HEK293T (cell line): Measurements from ENCODE around the gene MSMO1.

Experiments used
- CTCF ChIA-PET: fragments of 350-600 bp; formaldehyde crosslinking; extraction: SDS; loops from one replicate; lab custom pipeline; 2021; ENCODE audit warnings: antibody characterized with exemption, inconsistent platforms; lab: Yijun Ruan, JAX
- POLR2A ChIA-PET: fragments of 350-600 bp; formaldehyde crosslinking; extraction: SDS; loops from one replicate; lab custom pipeline; 2020; ENCODE audit warnings: antibody characterized with exemption, inconsistent platforms; lab: Yijun Ruan, JAX
- DNase-seq: peaks from one replicate; pipeline ENCODE4 v3.0.0; 2012; ENCODE audit warnings: mixed read lengths; ENCODE audit errors: extremely low spot score
- ARNT ChIP-seq: fragments of 450-650 bp; IDR thresholded peaks from 2 replicates; pipeline ENCODE4 v1.6.1; 2017; ENCODE audit warnings: mild to moderate bottlenecking
- BHLHE40 ChIP-seq: fragments of 450-650 bp; IDR thresholded peaks from 2 replicates; pipeline ENCODE4 v1.6.1; 2016; ENCODE audit warnings: mild to moderate bottlenecking, moderate library complexity, borderline replicate concordance
- CTBP1 ChIP-seq: fragments of 450-650 bp; IDR thresholded peaks from 2 replicates; pipeline ENCODE4 v1.6.1; 2016; ENCODE audit warnings: borderline replicate concordance
- ELF4 ChIP-seq: fragments of 450-650 bp; IDR thresholded peaks from 2 replicates; pipeline ENCODE4 v1.6.1; 2017; ENCODE audit warnings: antibody characterized with exemption
- FOXA1 ChIP-seq: fragments of 450-650 bp; IDR thresholded peaks from 2 replicates; pipeline ENCODE4 v1.6.1; 2016; ENCODE audit warnings: mild to moderate bottlenecking
- FOXK2 ChIP-seq: fragments of 450-650 bp; IDR thresholded peaks from 2 replicates; pipeline ENCODE4 v1.6.1; 2016; ENCODE audit warnings: mild to moderate bottlenecking
- FOXM1 ChIP-seq: fragments of 450-650 bp; IDR thresholded peaks from 2 replicates; pipeline ENCODE4 v1.6.1; 2017; ENCODE audit warnings: mild to moderate bottlenecking, borderline replicate concordance
- HDGF ChIP-seq: fragments of 450-650 bp; IDR thresholded peaks from 2 replicates; pipeline ENCODE4 v1.6.1; 2017; ENCODE audit warnings: antibody characterized with exemption, borderline replicate concordance
- L3MBTL2 ChIP-seq: fragments of 450-650 bp; conservative IDR thresholded peaks from 2 replicates; pipeline ENCODE4 v1.6.1; 2016; ENCODE audit warnings: mild to moderate bottlenecking
- LEF1 ChIP-seq: fragments of 450-650 bp; IDR thresholded peaks from 2 replicates; pipeline ENCODE4 v1.6.1; 2017; ENCODE audit warnings: mild to moderate bottlenecking, borderline replicate concordance
- NFRKB ChIP-seq: fragments of 450-650 bp; IDR thresholded peaks from 2 replicates; pipeline ENCODE4 v1.6.1; 2016; ENCODE audit warnings: mild to moderate bottlenecking, moderate library complexity
- SP1 ChIP-seq: fragments of 450-650 bp; IDR thresholded peaks from 2 replicates; pipeline ENCODE4 v1.6.1; 2017
- SUZ12 ChIP-seq: fragments of 450-650 bp; IDR thresholded peaks from 2 replicates; pipeline ENCODE4 v1.6.1; 2016; ENCODE audit warnings: mild to moderate bottlenecking
- TARDBP ChIP-seq: fragments of 450-650 bp; IDR thresholded peaks from 2 replicates; pipeline ENCODE4 v1.6.1; 2016
- ZNF384 ChIP-seq: fragments of 450-650 bp; IDR thresholded peaks from 2 replicates; pipeline ENCODE4 v1.6.1; 2016
- TF ChIP-seq, protein P1 (sequence below): fragments of 450-650 bp; IDR thresholded peaks from 2 replicates; pipeline ENCODE4 v1.6.1; 2016

MSMO1 gene

DNA sequence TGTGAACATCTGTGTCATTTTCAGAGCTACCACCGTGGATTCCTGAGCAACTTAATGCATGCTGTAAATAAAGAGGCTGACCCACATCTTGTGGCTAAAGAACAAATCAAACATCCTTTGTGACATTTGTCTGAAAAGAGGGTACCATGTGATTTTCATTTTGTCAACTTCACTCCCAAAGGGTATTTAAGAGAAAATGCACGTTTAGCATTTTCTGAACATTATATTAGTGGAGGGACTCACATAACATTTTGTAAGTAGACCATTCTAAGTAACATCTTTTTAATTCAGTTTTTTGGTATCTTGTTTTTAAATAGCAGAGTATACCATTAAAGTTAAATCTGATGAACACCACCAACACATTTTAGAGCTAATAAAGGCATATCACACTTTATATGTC is 34.3 kb downstream of the MSMO1 start:
- CTCF ChIA-PET: no interaction called here
- no peak for TF ChIP-seq SUZ12
- no peak for TF ChIP-seq FOXK2
- no peak for TF ChIP-seq L3MBTL2
- TF ChIP-seq FOXA1: no peak
- TF ChIP-seq FOXM1: no peak
- no peak for TF ChIP-seq NFRKB
- TF ChIP-seq, protein P1, sequence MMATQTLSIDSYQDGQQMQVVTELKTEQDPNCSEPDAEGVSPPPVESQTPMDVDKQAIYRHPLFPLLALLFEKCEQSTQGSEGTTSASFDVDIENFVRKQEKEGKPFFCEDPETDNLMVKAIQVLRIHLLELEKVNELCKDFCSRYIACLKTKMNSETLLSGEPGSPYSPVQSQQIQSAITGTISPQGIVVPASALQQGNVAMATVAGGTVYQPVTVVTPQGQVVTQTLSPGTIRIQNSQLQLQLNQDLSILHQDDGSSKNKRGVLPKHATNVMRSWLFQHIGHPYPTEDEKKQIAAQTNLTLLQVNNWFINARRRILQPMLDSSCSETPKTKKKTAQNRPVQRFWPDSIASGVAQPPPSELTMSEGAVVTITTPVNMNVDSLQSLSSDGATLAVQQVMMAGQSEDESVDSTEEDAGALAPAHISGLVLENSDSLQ: no peak
- TF ChIP-seq SP1: no peak
- TF ChIP-seq BHLHE40: no peak
- no peak for TF ChIP-seq ELF4
- no peak for TF ChIP-seq LEF1
- no peak for TF ChIP-seq ZNF384
- no peak for TF ChIP-seq ARNT
- TF ChIP-seq CTBP1: no peak
- no peak for TF ChIP-seq TARDBP
- no peak for TF ChIP-seq HDGF

DNA sequence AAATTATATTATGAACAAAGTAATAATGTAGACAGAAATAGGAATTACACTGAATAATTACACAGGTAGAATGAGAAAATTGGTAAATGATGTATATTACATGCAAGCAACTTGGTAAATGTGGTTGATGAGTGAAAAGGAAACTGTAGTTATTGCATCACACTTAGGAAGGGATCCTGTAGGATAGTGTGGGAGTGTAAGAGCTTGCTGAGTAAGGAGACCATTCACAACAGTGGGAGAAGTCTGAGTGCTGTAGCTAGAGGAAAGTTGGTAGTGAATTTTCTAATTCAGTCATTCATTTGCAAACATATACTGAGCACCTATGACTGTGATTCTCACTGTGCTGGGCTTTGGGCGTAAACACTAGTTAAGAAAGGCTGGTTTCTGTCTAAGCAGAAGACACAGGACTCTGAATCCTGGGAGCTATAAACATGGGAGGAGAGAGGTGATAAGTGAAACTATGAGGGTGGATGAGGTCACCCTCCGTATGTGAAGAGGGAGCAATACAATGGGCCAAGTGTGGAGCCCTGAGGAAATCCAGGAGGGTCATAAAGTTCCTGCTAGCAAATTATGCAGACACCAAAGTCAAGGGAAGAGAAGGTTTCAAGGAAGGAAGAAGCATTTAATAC is 37.1 kb downstream of the MSMO1 start:
- CTCF ChIA-PET: interaction anchor here (0.8 to 1.8 kb wide), 4 partner anchors 9 to 89 kb away, joined by 3 to 6 read pairs (median 3); partner anchors contain the start of gene CPE
- POLR2A ChIA-PET: interaction anchor here (0.6 kb wide), 2 partner anchors 14 to 76 kb away, joined by 3 read pairs; partner anchors contain the start of gene CPE
- DNase-seq: no peak
- TF ChIP-seq NFRKB (no peak), ARNT (no peak), FOXA1 (no peak), SUZ12 (no peak), ZNF384 (no peak), SP1 (no peak), ELF4 (no peak)
- TF ChIP-seq, protein P1: no peak

More for the DNA sequence above, 34.3 kb downstream of the MSMO1 start:
- DNase-seq: no peak
- POLR2A ChIA-PET: no interaction called here

DNA sequence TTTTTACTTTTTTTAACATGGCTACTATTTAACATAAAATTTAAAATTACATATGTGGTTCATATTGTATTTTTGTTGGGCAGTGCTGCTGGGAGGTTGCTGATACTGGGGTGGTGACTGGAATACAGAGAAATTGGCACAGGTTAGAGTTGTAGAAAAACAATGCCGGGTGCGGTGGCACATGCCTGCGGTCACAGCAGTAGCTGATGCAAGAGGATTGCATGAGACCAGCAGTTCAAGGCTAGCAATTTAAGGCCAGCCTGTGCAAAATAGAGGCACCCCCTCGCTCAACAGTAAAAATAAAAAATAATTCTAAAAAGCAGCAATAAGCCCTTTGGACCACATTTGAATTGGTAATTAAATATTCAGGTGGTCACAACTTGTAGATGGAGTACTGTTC is 39.6 kb downstream of the MSMO1 start:
- TF ChIP-seq HDGF (no peak), CTBP1 (no peak), SP1 (no peak), ARNT (no peak), ELF4 (no peak), ZNF384 (no peak), TARDBP (no peak), FOXM1 (no peak), NFRKB (no peak), L3MBTL2 (no peak), LEF1 (no peak), FOXA1 (no peak), BHLHE40 (no peak), FOXK2 (no peak), SUZ12 (no peak)
- TF ChIP-seq, protein P1: no peak
- DNase-seq: no peak
- ChIA-PET POLR2A (interaction anchor here (0.6 kb wide), 1 partner anchor 12 kb away, joined by 3 read pairs; the partner anchor contains the start of gene CPE), CTCF (no interaction called here)

DNA sequence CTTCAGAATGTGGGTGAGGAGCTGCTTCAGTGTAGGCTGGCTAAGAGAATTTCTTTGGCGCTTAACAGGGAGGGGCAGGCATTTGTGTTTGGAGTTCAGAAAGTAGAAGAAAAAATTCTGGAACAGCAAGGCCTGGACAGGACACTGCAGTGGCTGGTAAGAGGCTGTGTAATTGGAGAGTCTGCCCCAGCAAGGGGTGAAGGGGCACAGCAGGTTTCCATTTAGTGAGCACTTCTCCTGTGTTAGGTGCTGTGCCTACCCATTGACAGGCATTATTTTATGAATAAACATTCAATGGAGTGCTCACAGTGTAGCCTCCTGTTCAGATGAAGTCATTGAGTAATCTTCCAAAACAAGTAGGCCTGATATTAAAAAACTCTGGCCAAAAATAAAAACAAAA is 40.6 kb downstream of the MSMO1 start:
- POLR2A ChIA-PET: interaction anchor here (1.3 kb wide), 1 partner anchor 10 kb away, joined by 3 read pairs; the partner anchor contains the start of gene CPE
- peak; percentile 17 for DNase-seq
- TF ChIP-seq TARDBP: no peak
- TF ChIP-seq SP1: no peak
- TF ChIP-seq ELF4: no peak
- no peak for TF ChIP-seq HDGF
- no peak for TF ChIP-seq NFRKB
- TF ChIP-seq ZNF384: no peak
- no peak for TF ChIP-seq LEF1
- TF ChIP-seq, protein P1: no peak
- TF ChIP-seq FOXM1: no peak
- TF ChIP-seq SUZ12: no peak
- no peak for TF ChIP-seq FOXA1
- TF ChIP-seq ARNT: no peak
- CTCF ChIA-PET: no interaction called here

DNA sequence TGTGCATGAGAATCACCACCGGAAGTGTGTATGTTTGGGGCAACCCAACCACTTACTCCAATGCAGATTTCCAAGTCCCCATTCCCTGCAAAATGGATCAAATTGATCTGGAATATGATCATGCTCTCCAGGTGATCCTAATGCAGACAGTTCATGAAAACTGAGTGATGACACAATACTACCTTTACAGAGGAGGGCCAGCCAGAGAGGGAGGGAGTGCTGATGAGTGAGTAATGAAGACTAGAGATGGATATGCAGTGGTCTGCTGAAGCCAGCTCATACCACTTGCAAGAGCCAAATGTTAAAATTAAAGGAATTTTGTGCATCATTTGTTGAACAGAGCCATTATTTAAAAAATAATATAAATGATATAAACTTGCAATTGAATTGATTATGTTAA is 41.1 kb downstream of the MSMO1 start:
- TF ChIP-seq FOXM1 (no peak), TARDBP (no peak), SUZ12 (no peak), ELF4 (no peak), NFRKB (no peak), FOXK2 (no peak), BHLHE40 (no peak), HDGF (no peak), CTBP1 (no peak), LEF1 (no peak), ZNF384 (no peak), FOXA1 (no peak), ARNT (no peak)
- TF ChIP-seq, protein P1: no peak
- CTCF ChIA-PET: interaction anchor here (1.0 kb wide), 1 partner anchor 10 kb away, joined by 3 read pairs; the partner anchor contains the start of gene CPE

More for the DNA sequence above, 41.1 kb downstream of the MSMO1 start:
- POLR2A ChIA-PET: interaction anchor here (1.3 kb wide), 1 partner anchor 10 kb away, joined by 3 read pairs; the partner anchor contains the start of gene CPE
- DNase-seq: no peak
